GM15510 (cell line): ENCODE data around the gene CYP2A6.
"Not testable (repeated sequence)": the region's sequence is repeated elsewhere in the genome, so short reads cannot be mapped to it uniquely, and the experiment has no call there.

Source experiments
- POLR2A ChIP-seq: IDR thresholded peaks from 3 replicates; pipeline ENCODE4 v1.6.1; 2011; ENCODE audit warnings: borderline replicate concordance; ENCODE audit not compliant: insufficient read length; ENCODE audit errors: extremely low read depth

The CYP2A6 gene

GRCh38 chr19:40850277-40850676 lies at the start of gene CYP2A6:
Gene CYP2A6, minus strand, starts transcription at chr19:40850447. Its CDS starts 21 bp downstream, at chr19:40850426.
- not testable (repeated sequence) for TF ChIP-seq POLR2A

- no peak for TF ChIP-seq POLR2A
Measured at GRCh38 chr19:40896418-40896796, 46.2 kb upstream of the CYP2A6 start.

- no peak for TF ChIP-seq POLR2A
Measured at GRCh38 chr19:40893112-40893511, 42.9 kb upstream of the CYP2A6 start.

- no peak for TF ChIP-seq POLR2A
Measured at GRCh38 chr19:40889366-40889765, 39.1 kb upstream of the CYP2A6 start.

GRCh38 chr19:40888191-40888590 lies 37.9 kb upstream of the CYP2A6 start:
- TF ChIP-seq POLR2A, result no peak

- TF ChIP-seq POLR2A, result not testable (repeated sequence)
Measured at GRCh38 chr19:40882062-40882461, 31.8 kb upstream of the CYP2A6 start, which contains the start of gene CYP2A7. Gene CYP2A7, minus strand, starts transcription at chr19:40882231. Its CDS starts 21 bp downstream, at chr19:40882210.

GRCh38 chr19:40872209-40872608 lies 22.0 kb upstream of the CYP2A6 start:
- no peak for TF ChIP-seq POLR2A

GRCh38 chr19:40867701-40868100 lies 17.5 kb upstream of the CYP2A6 start:
- TF ChIP-seq POLR2A, result no peak

- TF ChIP-seq POLR2A, result no peak
Measured at GRCh38 chr19:40862785-40863184, 12.5 kb upstream of the CYP2A6 start.

- no peak for TF ChIP-seq POLR2A
Measured at GRCh38 chr19:40862333-40862732, 12.1 kb upstream of the CYP2A6 start.

- TF ChIP-seq POLR2A, result no peak
Measured at GRCh38 chr19:40858109-40858508, 7.9 kb upstream of the CYP2A6 start.

- TF ChIP-seq POLR2A, result no peak
Measured at GRCh38 chr19:40836754-40837429, 13.4 kb downstream of the CYP2A6 start.

- TF ChIP-seq POLR2A, result no peak
Measured at GRCh38 chr19:40831502-40832430, 18.5 kb downstream of the CYP2A6 start.

GRCh38 chr19:40829205-40829604 lies 21.0 kb downstream of the CYP2A6 start:
- no peak for TF ChIP-seq POLR2A
